PC-9 (cell line): Measurements from ENCODE around the gene PPP1R9B.

Source experiments
- CTCF ChIP-seq: fragments of 200-600 bp; sonication (generic); conservative IDR thresholded peaks from 2 replicates; pipeline ENCODE4 v1.6.1; 2017; ENCODE audit warnings: mixed run types, antibody characterized with exemption, mild to moderate bottlenecking, moderate library complexity
- EZH2 ChIP-seq: fragments of 200-600 bp; sonication (generic); IDR thresholded peaks from 2 replicates; pipeline ENCODE4 v1.8.0; 2017; ENCODE audit warnings: antibody characterized with exemption, low read depth

- TF ChIP-seq CTCF = no peak
- no peak for TF ChIP-seq EZH2
Observed at GRCh38 chr17:50183421-50183994, 33.0 kb upstream of the PPP1R9B start.
